K562 (cell line): ENCODE data around the gene SH3BGRL3. TPM values are rescaled to one million over a fixed set of nuclear protein-coding genes. Genes with fewer than 3 reads are reported as not detected.

Source experiments
- ATAC-seq: fragments of 200-7000 bp; cut with Tn5 transposase; 3 replicates; pipeline ENCODE4 v1.9.1; 2020; ENCODE audit warnings: moderate library complexity
- BruUV-seq: library from RNA; stranded (reverse); fragments of 400-500 nt; replicated peaks from 2 replicates; lab custom pipeline; 2021; lab: Mats Ljungman, UMichigan
- CTCF ChIA-PET: fragments of 300-600 bp; formaldehyde crosslinking; extraction: SDS; loops from one replicate; lab custom pipeline; 2021; ENCODE audit warnings: low intra/inter-chr PET ratio; lab: Yijun Ruan, JAX
- POLR2A ChIA-PET: fragments of 300-600, 350-650 bp; sonication (Branson Sonifier 250); formaldehyde crosslinking; extraction: SDS; loops from one replicate; lab custom pipeline; 2021; ENCODE audit warnings: antibody characterized with exemption, inconsistent platforms; lab: Yijun Ruan, JAX
- DNase-seq, 4 experiments: peaks; one replicate each; pipeline versions ENCODE4 v3.0.0 to v3.0.0-alpha.2; 2011 to 2018; ENCODE audit warnings: low spot score in 3 of 4, mixed read lengths in 3 of 4; ENCODE audit errors: extremely low read depth in 1 of 4
- FAIRE-seq: peaks from 2 replicates; lab custom pipeline; 2011; peaks lifted over from hg19 to GRCh38; lab: Jason Lieb, UNC
- H2AFZ ChIP-seq: 2 replicates; pipeline ENCODE4 v1.6.0; 2011; ENCODE audit warnings: low read depth, low read length, control low read depth, inconsistent platforms
- H3K27ac ChIP-seq: fragments of 200-600 bp; 3 replicates; pipeline ENCODE4 v1.8.0; 2011; ENCODE audit warnings: low read depth, mild to moderate bottlenecking, control low read depth, inconsistent platforms, low read length, moderate library complexity, mixed read lengths; ENCODE audit errors: extremely low read depth
- H3K27me3 ChIP-seq, 2 experiments: fragments of 300-600 bp in 1 of 2; 2 replicates in 1 of 2; 3 replicates in 1 of 2; pipeline versions ENCODE4 v1.6.0 to v1.8.0; 2011; ENCODE audit warnings: inconsistent platforms in 2 of 2, low read length in 2 of 2, mild to moderate bottlenecking in 1 of 2, mixed read lengths in 1 of 2, moderate library complexity in 1 of 2; ENCODE audit not compliant: control insufficient read depth in 2 of 2, insufficient read depth in 2 of 2
- H3K36me3 ChIP-seq: fragments of 300-600 bp; 3 replicates; pipeline ENCODE4 v1.8.0; 2011; ENCODE audit warnings: mild to moderate bottlenecking, low read length, inconsistent platforms; ENCODE audit not compliant: control insufficient read depth, insufficient read depth
- H3K4me1 ChIP-seq, 2 experiments: fragments of 200-600 bp in 1 of 2; replicated peaks in 1 of 2; 2 replicates in 1 of 2; 3 replicates in 1 of 2; pipeline versions ENCODE4 v1.5.1 to v1.8.0; 2011; ENCODE audit warnings: inconsistent platforms in 2 of 2, low read length in 2 of 2, mild to moderate bottlenecking in 1 of 2, mixed read lengths in 1 of 2, moderate library complexity in 1 of 2; ENCODE audit not compliant: control insufficient read depth in 2 of 2, insufficient read depth in 2 of 2
- H3K4me2 ChIP-seq: 2 replicates; pipeline ENCODE4 v1.6.1; 2011; ENCODE audit warnings: low read length, control low read depth, inconsistent platforms, mixed read lengths; ENCODE audit not compliant: insufficient read depth
- H3K4me3 ChIP-seq: fragments of 200-600 bp; sonication (generic), shearing (Covaris generic); 2 replicates; pipeline ENCODE4 v1.5.1; 2016; ENCODE audit warnings: control low read depth, inconsistent platforms
- H3K79me2 ChIP-seq: fragments of 200-600 bp; 3 replicates; pipeline ENCODE4 v1.8.0; 2011; ENCODE audit warnings: low read length, inconsistent platforms; ENCODE audit not compliant: control insufficient read depth, insufficient read depth
- H3K9ac ChIP-seq, 2 experiments: 2 replicates each; pipeline versions ENCODE4 v1.6.0 to v1.6.1; 2011; ENCODE audit warnings: low read depth in 2 of 2, low read length in 2 of 2, control low read depth in 1 of 2, inconsistent platforms in 1 of 2, mild to moderate bottlenecking in 1 of 2, mixed read lengths in 1 of 2; ENCODE audit not compliant: insufficient read depth in 1 of 2
- H3K9me1 ChIP-seq: one replicate; pipeline ENCODE4 v1.6.0; 2011; ENCODE audit warnings: inconsistent platforms, mild to moderate bottlenecking, low read length, moderate library complexity; ENCODE audit not compliant: control insufficient read depth, insufficient read depth
- H3K9me3 ChIP-seq: replicated peaks from 2 replicates; pipeline ENCODE4 v1.5.1; 2011; ENCODE audit warnings: low read depth, low read length, inconsistent platforms; ENCODE audit not compliant: control insufficient read depth, insufficient read depth
- H4K20me1 ChIP-seq: replicated peaks from 2 replicates; pipeline ENCODE4 v1.6.1; 2011; ENCODE audit warnings: low read length, inconsistent platforms, mixed read lengths; ENCODE audit not compliant: control insufficient read depth, insufficient read depth
- BCOR ChIP-seq: fragments of 450-650 bp; IDR thresholded peaks from 2 replicates; pipeline ENCODE4 v1.6.1; 2016
- CC2D1A ChIP-seq: fragments of 450-650 bp; IDR thresholded peaks from 2 replicates; pipeline ENCODE4 v1.6.1; 2017; ENCODE audit warnings: mild to moderate bottlenecking
- ESRRA ChIP-seq: fragments of 450-650 bp; IDR thresholded peaks from 2 replicates; pipeline ENCODE4 v1.6.1; 2014; ENCODE audit warnings: low read depth, mild to moderate bottlenecking, moderate library complexity, borderline replicate concordance
- HEY1 ChIP-seq: fragments of 250-450 bp; sonication (Bioruptor Pico); IDR thresholded peaks from 2 replicates; pipeline ENCODE4 v1.5.0; 2020; ENCODE audit warnings: mild to moderate bottlenecking, moderate library complexity, borderline replicate concordance
- KDM4B ChIP-seq, 2 experiments: fragments of 450-650 bp in 1 of 2; sonication (generic) in 1 of 2; IDR thresholded peaks; 2 replicates each; pipeline ENCODE4 v1.6.1; 2016 to 2017; ENCODE audit warnings: borderline replicate concordance in 2 of 2, antibody characterized with exemption in 1 of 2, low read depth in 1 of 2, mild to moderate bottlenecking in 1 of 2
- MAFG ChIP-seq: fragments of 450-650 bp; conservative IDR thresholded peaks from 2 replicates; pipeline ENCODE4 v1.6.1; 2016; ENCODE audit warnings: missing genetic modification characterization, missing compliant biosample characterization
- MTA1 ChIP-seq: fragments of 450-650 bp; IDR thresholded peaks from 2 replicates; pipeline ENCODE4 v1.6.1; 2017; ENCODE audit warnings: borderline replicate concordance
- PHTF2 ChIP-seq: fragments of 250-450 bp; sonication (Bioruptor Pico); IDR thresholded peaks from 2 replicates; pipeline ENCODE4 v1.5.0; 2021; ENCODE audit warnings: mild to moderate bottlenecking
- RBM17 ChIP-seq: fragments of 200-400 bp; formaldehyde crosslinking; IDR thresholded peaks from 2 replicates; pipeline ENCODE4 v1.6.1; 2017; ENCODE audit warnings: low read depth, mild to moderate bottlenecking, low read length, borderline replicate concordance
- ZKSCAN1 ChIP-seq: fragments of 150-350 bp; IDR thresholded peaks from 2 replicates; pipeline ENCODE4 v1.6.1; 2016; ENCODE audit warnings: low read depth, low read length
- ZNF778 ChIP-seq: fragments of 450-650 bp; formaldehyde crosslinking; IDR thresholded peaks from 2 replicates; pipeline ENCODE4 v1.4.0; 2020; ENCODE audit warnings: mild to moderate bottlenecking, moderate library complexity
- WGBS: fragments of 100-300 bp; shearing (Covaris generic); methylation state at CpG from one replicate; pipeline ENCODE4 v1.1.6; 2016; ENCODE audit warnings: low coverage, mixed read lengths; ENCODE audit not compliant: insufficient coverage; ENCODE audit errors: missing lambda C conversion rate; 5-methylcytosine and 5-hydroxymethylcytosine counted together
- in situ Hi-C: fragments of 300-500 bp; cut with MboI; formaldehyde crosslinking; loops from 4 replicates; pipeline ENCODE4 v1.15.0; 2018; ENCODE audit warnings: inconsistent platforms, mixed read lengths
- intact Hi-C: fragments of 100-400 bp; cut with micrococcal nuclease; formaldehyde crosslinking; loops from 2 replicates; pipeline ENCODE4 v1.14.2; 2022
- polyA plus RNA-seq, 8 experiments: library from polyadenylated mRNA; depleted of rRNA in 4 of 8; stranded (reverse) in 5 of 8; unstranded in 3 of 8; fragments of >200 nt; fragmentation: Nextera tagmentation in 2 of 8; fragmentation: Illumina TruSeq in 1 of 8; extraction: Ambion mirVana in 2 of 8; extraction: Trizol in 1 of 8; gene quantifications; 2 replicates each; pipeline versions ENCODE4 v1.2.1 to v1.2.3, GENCODE V29; 2011 to 2014; ENCODE audit warnings: inconsistent platforms in 1 of 8, missing spikeins in 1 of 8
- total RNA-seq, 7 experiments: library from RNA; depleted of rRNA in 6 of 7; stranded (reverse); fragments of >200 nt in 6 of 7; fragmentation: Illumina TruSeq in 2 of 7; extraction: Trizol in 2 of 7; gene quantifications; 2 replicates each; pipeline versions ENCODE4 v1.2.1 to v1.2.3, GENCODE V29; 2011 to 2021; ENCODE audit warnings: low replicate concordance in 1 of 7
- TF ChIP-seq, protein P1 (sequence below): IDR thresholded peaks from 2 replicates; pipeline ENCODE4 v1.6.1; 2011; ENCODE audit not compliant: insufficient read length; ENCODE audit errors: extremely low read depth
- TF ChIP-seq, protein P2 (sequence below): fragments of 250-450 bp; sonication (Bioruptor Pico); IDR thresholded peaks from 2 replicates; pipeline ENCODE4 v1.5.0; 2021
- TF ChIP-seq, protein P3 (sequence below): sonication (generic); formaldehyde crosslinking; IDR thresholded peaks from 2 replicates; pipeline ENCODE4 v1.8.1; 2022; ENCODE audit warnings: missing genetic modification reagents

Gene SH3BGRL3
- total and polyA plus RNA-seq, 9 of the 15 experiments (the other 6 are each of a cell fraction or from before 2014, with no cell fraction given): 30.3 to 140 (median 54.2) TPM

DNA sequence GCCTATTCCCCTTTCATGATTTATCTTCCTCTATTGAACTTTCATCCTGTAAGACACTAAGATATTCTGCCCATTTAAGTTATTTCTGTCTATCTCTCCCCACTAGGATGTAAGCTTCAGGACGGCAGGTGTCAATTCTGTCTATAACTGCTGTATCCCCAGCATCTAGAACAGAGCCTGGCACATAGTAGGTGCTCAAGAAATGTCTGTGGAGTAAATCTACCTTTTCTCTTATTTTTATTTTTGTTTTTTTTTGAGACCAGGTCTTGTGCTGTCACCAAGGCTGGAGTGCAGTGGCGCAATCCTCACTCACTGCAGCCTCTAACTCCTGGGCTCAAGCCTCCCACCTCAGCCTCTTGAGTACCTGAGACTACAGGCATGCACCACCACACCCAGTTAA lies 43.5 kb downstream of the SH3BGRL3 start:
- TF ChIP-seq MAFG (no peak), ZKSCAN1 (peak; percentile 88)
- 83% methylated on average over 2 of the region's 2 CpGs for WGBS
- peaks cover 20 to 37% of the 10 kb centered on the region in 2 experiments; a peak in 4 of 5 replicates for H3K4me1 ChIP-seq
- H2AFZ ChIP-seq: no peak overlapping the region
- no peak overlapping the region for H3K9ac ChIP-seq
- intact Hi-C loops: loop anchor here (5.0 kb wide), 1 partner anchor 211 kb away; the partner anchor contains the start of gene PDIK1L
- no peak overlapping the region for H3K4me2 ChIP-seq
- ChIA-PET CTCF (interaction anchor here (0.7 to 4.4 kb wide), 2 partner anchors 16 to 37 kb away, joined by 3 to 29 read pairs; no protein-coding TSS in a partner anchor), POLR2A (interaction anchor here (0.6 to 2.3 kb wide), 3 partner anchors 9 to 36 kb away, joined by 3 to 8 read pairs (median 4); no protein-coding TSS in a partner anchor)
- in situ Hi-C loops: loop anchor here (5.0 kb wide), 1 partner anchor 36 kb away; no protein-coding TSS in a partner anchor
- no peaks in the 10 kb centered on the region for H3K27me3 ChIP-seq
- BruUV-seq: no TSS peak
- H4K20me1 ChIP-seq: no peaks in the 10 kb centered on the region
- H3K27ac ChIP-seq: no peak overlapping the region
- H3K4me3 ChIP-seq: no peak overlapping the region
- no peak for ATAC-seq
- FAIRE-seq: no peak
- no peaks in the 10 kb centered on the region for H3K9me1 ChIP-seq
- peaks cover 19% of the 10 kb centered on the region; the same call in 2 of the 3 replicates for H3K36me3 ChIP-seq
- H3K9me3 ChIP-seq: no peaks in the 10 kb centered on the region
- DNase-seq: no peak
- peaks cover 2% of the 10 kb centered on the region; the same call in 1 of the 3 replicates for H3K79me2 ChIP-seq

DNA sequence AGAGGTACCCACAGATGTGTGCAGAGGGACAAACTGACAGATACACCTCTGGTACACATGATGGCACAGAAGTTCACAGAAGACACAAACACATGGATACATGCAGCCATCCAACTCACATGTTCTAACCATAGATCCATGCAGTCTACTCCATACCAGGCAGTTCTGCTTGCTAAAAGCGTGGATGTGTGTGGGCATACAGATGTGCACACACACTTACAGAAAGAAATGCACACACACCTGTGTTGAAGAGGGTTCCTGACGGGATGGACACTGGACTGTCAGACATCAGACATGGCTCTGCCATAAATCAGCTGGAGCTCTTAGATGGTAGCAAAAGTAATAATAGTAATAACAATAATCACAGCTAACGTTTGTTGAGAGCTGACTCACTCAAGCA lies 44.7 kb downstream of the SH3BGRL3 start:
- Histone ChIP-seq H2AFZ (no peak overlapping the region), H3K4me2 (no peak overlapping the region), H3K4me1 (peaks cover 12 to 30% of the 10 kb centered on the region in 2 experiments; a peak in 4 of 5 replicates), H3K9ac (no peak overlapping the region), H3K9me3 (no peaks in the 10 kb centered on the region), H3K27ac (no peak overlapping the region), H3K4me3 (no peak overlapping the region), H4K20me1 (no peaks in the 10 kb centered on the region), H3K27me3 (no peaks in the 10 kb centered on the region), H3K36me3 (peaks cover 19% of the 10 kb centered on the region; the same call in 2 of the 3 replicates), H3K9me1 (no peaks in the 10 kb centered on the region), H3K79me2 (no peaks in the 10 kb centered on the region)
- intact Hi-C loops: loop anchor here (5.0 kb wide), 1 partner anchor 212 kb away; the partner anchor contains the start of gene PDIK1L
- 51% methylated on average over 3 of the region's 3 CpGs for WGBS
- ATAC-seq: no peak
- in situ Hi-C loops: loop anchor here (5.0 kb wide), 1 partner anchor 37 kb away; no protein-coding TSS in a partner anchor
- CTCF ChIA-PET: interaction anchor here (0.6 kb wide), 1 partner anchor 511 kb away, joined by 3 read pairs; no protein-coding TSS in a partner anchor
- BruUV-seq: no TSS peak
- POLR2A ChIA-PET: interaction anchor here (1.4 kb wide), 1 partner anchor 10 kb away, joined by 3 read pairs; no protein-coding TSS in a partner anchor
- DNase-seq: no peak
- FAIRE-seq: no peak
- TF ChIP-seq ESRRA (no peak), KDM4B (IDR thresholded peaks at IDR 0.05; ENCODE audit: borderline replicate concordance in 2 of 2, low read depth in 1 of 2) (no peak), HEY1 (CRISPR knock-in tag) (no peak), RBM17 (no peak), CC2D1A (no peak), BCOR (no peak), MTA1 (no peak), PHTF2 (no peak), ZNF778 (no peak)
- TF ChIP-seq, protein P1, sequence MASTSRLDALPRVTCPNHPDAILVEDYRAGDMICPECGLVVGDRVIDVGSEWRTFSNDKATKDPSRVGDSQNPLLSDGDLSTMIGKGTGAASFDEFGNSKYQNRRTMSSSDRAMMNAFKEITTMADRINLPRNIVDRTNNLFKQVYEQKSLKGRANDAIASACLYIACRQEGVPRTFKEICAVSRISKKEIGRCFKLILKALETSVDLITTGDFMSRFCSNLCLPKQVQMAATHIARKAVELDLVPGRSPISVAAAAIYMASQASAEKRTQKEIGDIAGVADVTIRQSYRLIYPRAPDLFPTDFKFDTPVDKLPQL: no peak
- TF ChIP-seq, protein P2, sequence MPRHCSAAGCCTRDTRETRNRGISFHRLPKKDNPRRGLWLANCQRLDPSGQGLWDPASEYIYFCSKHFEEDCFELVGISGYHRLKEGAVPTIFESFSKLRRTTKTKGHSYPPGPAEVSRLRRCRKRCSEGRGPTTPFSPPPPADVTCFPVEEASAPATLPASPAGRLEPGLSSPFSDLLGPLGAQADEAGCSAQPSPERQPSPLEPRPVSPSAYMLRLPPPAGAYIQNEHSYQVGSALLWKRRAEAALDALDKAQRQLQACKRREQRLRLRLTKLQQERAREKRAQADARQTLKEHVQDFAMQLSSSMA (CRISPR knock-in tag): no peak
- TF ChIP-seq, protein P3, sequence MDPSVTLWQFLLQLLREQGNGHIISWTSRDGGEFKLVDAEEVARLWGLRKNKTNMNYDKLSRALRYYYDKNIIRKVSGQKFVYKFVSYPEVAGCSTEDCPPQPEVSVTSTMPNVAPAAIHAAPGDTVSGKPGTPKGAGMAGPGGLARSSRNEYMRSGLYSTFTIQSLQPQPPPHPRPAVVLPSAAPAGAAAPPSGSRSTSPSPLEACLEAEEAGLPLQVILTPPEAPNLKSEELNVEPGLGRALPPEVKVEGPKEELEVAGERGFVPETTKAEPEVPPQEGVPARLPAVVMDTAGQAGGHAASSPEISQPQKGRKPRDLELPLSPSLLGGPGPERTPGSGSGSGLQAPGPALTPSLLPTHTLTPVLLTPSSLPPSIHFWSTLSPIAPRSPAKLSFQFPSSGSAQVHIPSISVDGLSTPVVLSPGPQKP: no peak
